HL-60 (cell line): ENCODE measurements around the gene GPBP1.

Experiments
- DNase-seq, 2 experiments: peaks; one replicate each; pipeline ENCODE4 v3.0.0-alpha.2; 2010 to 2020; ENCODE audit warnings: low read depth in 1 of 2, low spot score in 1 of 2
- H3K27ac ChIP-seq: fragments of 250-450 bp; sonication (Bioruptor Pico); replicated peaks from 2 replicates; pipeline ENCODE4 v1.5.1; 2020; ENCODE audit warnings: mild to moderate bottlenecking, moderate library complexity
- H3K27me3 ChIP-seq: fragments of 250-450 bp; sonication (Bioruptor Pico); 2 replicates; pipeline ENCODE4 v1.5.1; 2021; ENCODE audit warnings: mild to moderate bottlenecking, moderate library complexity; ENCODE audit not compliant: insufficient read depth, poor library complexity, severe bottlenecking
- H3K4me3 ChIP-seq: replicated peaks from 2 replicates; pipeline ENCODE4 v1.5.1; 2011; ENCODE audit warnings: mild to moderate bottlenecking, control low read depth, low read length; ENCODE audit not compliant: insufficient read depth
- GABPA ChIP-seq: IDR thresholded peaks from 2 replicates; pipeline ENCODE4 v1.6.1; 2012; ENCODE audit warnings: low read depth
- POLR2AphosphoS5 ChIP-seq: IDR thresholded peaks from 2 replicates; pipeline ENCODE4 v1.6.1; 2012; ENCODE audit warnings: low read depth
- SPI1 ChIP-seq: IDR thresholded peaks from 2 replicates; pipeline ENCODE4 v1.6.1; 2012; ENCODE audit warnings: low read depth, mild to moderate bottlenecking, borderline replicate concordance
- TF ChIP-seq, protein P1 (sequence below): IDR thresholded peaks from one replicate; pipeline ENCODE4 v1.5.1; 2011; ENCODE audit warnings: low read length, control low read depth, inconsistent platforms; ENCODE audit not compliant: insufficient read depth
- TF ChIP-seq, protein P2 (sequence below): IDR thresholded peaks from 2 replicates; pipeline ENCODE4 v1.6.1; 2012; ENCODE audit warnings: low read depth; ENCODE audit not compliant: insufficient replicate concordance

Gene GPBP1

DNA sequence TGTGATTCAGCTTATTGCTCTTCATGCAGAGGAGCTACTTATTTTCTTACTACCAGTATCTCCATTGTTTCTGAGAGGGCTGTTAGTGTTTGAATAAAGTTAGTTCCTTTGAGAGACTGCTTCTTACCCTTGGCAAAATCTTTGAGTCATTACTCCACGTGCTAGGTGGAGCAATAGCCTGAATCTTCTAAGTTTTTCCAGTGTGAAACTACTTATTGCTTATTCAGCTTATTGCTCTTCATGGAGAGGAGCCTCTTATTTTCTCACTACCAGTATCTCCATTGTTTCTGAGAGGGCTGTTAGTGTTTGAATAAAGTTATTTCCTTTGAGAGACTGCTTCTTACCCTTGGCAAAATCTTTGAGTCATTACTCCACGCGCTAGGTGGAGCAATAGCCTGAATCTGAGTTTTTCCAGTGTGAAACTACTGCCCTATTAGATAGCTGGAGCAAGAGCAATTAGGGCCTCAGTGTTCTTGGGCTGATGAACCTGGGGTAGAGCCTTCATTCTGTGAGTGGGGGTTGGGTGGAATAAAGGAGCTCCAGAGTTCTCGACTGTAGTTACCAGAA, 41.9 kb downstream of the GPBP1 start:
- Histone ChIP-seq H3K4me3 (no peak overlapping the region), H3K27me3 (no peaks in the 10 kb centered on the region), H3K27ac (no peak overlapping the region)
- no peak for DNase-seq
- TF ChIP-seq, protein P1, sequence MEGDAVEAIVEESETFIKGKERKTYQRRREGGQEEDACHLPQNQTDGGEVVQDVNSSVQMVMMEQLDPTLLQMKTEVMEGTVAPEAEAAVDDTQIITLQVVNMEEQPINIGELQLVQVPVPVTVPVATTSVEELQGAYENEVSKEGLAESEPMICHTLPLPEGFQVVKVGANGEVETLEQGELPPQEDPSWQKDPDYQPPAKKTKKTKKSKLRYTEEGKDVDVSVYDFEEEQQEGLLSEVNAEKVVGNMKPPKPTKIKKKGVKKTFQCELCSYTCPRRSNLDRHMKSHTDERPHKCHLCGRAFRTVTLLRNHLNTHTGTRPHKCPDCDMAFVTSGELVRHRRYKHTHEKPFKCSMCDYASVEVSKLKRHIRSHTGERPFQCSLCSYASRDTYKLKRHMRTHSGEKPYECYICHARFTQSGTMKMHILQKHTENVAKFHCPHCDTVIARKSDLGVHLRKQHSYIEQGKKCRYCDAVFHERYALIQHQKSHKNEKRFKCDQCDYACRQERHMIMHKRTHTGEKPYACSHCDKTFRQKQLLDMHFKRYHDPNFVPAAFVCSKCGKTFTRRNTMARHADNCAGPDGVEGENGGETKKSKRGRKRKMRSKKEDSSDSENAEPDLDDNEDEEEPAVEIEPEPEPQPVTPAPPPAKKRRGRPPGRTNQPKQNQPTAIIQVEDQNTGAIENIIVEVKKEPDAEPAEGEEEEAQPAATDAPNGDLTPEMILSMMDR, result no peak
- TF ChIP-seq, protein P2, sequence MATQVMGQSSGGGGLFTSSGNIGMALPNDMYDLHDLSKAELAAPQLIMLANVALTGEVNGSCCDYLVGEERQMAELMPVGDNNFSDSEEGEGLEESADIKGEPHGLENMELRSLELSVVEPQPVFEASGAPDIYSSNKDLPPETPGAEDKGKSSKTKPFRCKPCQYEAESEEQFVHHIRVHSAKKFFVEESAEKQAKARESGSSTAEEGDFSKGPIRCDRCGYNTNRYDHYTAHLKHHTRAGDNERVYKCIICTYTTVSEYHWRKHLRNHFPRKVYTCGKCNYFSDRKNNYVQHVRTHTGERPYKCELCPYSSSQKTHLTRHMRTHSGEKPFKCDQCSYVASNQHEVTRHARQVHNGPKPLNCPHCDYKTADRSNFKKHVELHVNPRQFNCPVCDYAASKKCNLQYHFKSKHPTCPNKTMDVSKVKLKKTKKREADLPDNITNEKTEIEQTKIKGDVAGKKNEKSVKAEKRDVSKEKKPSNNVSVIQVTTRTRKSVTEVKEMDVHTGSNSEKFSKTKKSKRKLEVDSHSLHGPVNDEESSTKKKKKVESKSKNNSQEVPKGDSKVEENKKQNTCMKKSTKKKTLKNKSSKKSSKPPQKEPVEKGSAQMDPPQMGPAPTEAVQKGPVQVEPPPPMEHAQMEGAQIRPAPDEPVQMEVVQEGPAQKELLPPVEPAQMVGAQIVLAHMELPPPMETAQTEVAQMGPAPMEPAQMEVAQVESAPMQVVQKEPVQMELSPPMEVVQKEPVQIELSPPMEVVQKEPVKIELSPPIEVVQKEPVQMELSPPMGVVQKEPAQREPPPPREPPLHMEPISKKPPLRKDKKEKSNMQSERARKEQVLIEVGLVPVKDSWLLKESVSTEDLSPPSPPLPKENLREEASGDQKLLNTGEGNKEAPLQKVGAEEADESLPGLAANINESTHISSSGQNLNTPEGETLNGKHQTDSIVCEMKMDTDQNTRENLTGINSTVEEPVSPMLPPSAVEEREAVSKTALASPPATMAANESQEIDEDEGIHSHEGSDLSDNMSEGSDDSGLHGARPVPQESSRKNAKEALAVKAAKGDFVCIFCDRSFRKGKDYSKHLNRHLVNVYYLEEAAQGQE, result no peak
- no peak for TF ChIP-seq GABPA
- no peak for TF ChIP-seq POLR2AphosphoS5
- TF ChIP-seq SPI1, result no peak

DNA sequence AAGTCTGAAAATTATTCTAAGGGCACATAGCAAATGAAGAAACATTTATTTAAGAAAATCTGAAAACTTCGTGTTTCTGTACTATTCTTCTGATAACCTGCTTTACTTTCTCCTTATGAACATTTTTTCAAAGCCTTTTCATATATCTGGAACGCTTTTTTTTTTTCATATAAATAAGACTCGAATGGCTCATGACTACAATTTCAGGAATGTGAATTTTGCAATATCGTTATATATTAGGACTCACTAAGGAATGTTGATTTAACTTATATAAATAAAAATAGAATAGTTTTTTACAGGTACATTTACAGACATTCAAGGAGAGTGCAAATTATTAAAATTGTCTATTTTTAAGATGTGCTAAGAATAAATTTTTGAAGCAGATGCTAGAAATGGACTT, 42.9 kb downstream of the GPBP1 start:
- TF ChIP-seq POLR2AphosphoS5 (no peak), GABPA (no peak), SPI1 (no peak)
- TF ChIP-seq, protein P1, result no peak
- Histone ChIP-seq H3K4me3 (no peak overlapping the region), H3K27me3 (no peaks in the 10 kb centered on the region), H3K27ac (no peak overlapping the region)
- DNase-seq, result no peak

DNA sequence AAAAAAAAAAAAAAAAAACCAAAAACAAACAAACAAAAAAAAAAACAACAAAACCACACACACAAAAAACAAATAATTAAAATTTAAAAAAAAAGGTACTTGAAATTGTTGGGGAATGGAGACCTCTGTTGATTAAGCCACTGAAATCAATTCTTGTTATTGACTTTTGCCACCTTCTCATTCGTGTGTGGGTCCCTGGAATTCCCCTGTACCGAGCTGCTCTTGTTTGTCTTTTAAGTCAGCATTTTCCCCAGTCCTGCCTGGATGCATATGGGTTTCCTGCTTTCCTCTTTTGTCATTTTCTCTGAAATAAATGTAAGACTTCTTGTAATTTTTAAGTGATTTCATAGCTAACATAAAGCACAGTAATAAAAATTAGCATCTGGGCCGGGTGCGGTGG, 45.5 kb downstream of the GPBP1 start:
- H3K4me3 ChIP-seq, result no peak overlapping the region
- no peak overlapping the region for H3K27ac ChIP-seq
- H3K27me3 ChIP-seq, result no peaks in the 10 kb centered on the region
- DNase-seq, result no peak
- TF ChIP-seq GABPA (no peak), POLR2AphosphoS5 (no peak), SPI1 (no peak)
- TF ChIP-seq, protein P2, result no peak
- TF ChIP-seq, protein P1, result no peak

DNA sequence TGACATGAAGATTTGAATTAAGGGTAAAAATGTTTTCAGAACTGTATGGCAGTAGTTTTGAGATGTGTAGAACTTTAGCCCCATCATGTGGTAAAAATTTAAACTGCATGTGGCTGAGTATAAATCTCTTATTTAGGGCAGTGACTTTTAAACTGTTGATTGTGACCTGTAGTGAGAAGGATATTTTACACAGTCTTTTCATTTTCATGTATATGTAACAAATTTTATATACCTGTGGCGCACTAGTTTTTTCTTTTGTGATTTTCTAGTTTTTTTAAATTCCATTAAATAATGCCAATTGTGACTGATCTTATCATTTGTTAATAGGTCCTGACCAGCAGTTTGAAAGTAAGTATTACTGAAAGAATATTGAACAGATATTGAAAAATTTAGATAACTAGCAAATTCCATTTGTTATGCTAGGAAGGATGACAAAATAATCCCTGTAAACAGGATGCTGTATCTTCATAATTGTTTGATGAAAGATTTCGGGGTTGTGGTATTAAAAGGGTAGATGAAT, 47.2 kb downstream of the GPBP1 start:
- TF ChIP-seq, protein P1, result peak; percentile 34
- TF ChIP-seq POLR2AphosphoS5, result no peak
- no peak for TF ChIP-seq SPI1
- Histone ChIP-seq H3K27ac (no peak overlapping the region), H3K4me3 (no peak overlapping the region), H3K27me3 (no peaks in the 10 kb centered on the region)
- DNase-seq, result peak; percentile 7 to 13
